Testis (tissue), 2 donors: ENCODE data around the gene CHRNA1.

Experiments
- CTCF ChIP-seq, 3 experiments: fragments of 450-650 bp in 2 of 3; fragments of 200-600 bp in 1 of 3; sonication (generic) in 1 of 3; IDR thresholded peaks; one replicate each; pipeline ENCODE4 v1.5.1; 2016 to 2019; ENCODE audit warnings: antibody characterized with exemption in 3 of 3, mild to moderate bottlenecking in 2 of 3, moderate library complexity in 1 of 3
- POLR2A ChIP-seq: fragments of 450-650 bp; IDR thresholded peaks from one replicate; pipeline ENCODE4 v1.6.1; 2017; ENCODE audit warnings: antibody characterized with exemption, mild to moderate bottlenecking, moderate library complexity

GRCh38 chr2:174702541-174702940 lies 61.7 kb downstream of the CHRNA1 start:
- TF ChIP-seq CTCF (IDR thresholded peaks at IDR 0.05) (no peak), POLR2A (no peak)
